ENCODE measurements around the gene ZBED2.

GRCh38 chr3:111548092-111548491 is 47.1 kb downstream of the ZBED2 start:
- no peak for TF ChIP-seq CTCF (IDR thresholded peaks at IDR 0.05; ENCODE audit: insufficient read depth, low read depth, low read length)
- TF ChIP-seq EZH2 (IDR thresholded peaks at IDR 0.05; ENCODE audit: insufficient read depth, low read length), result no peak
